ENCODE data around the gene ANXA6.

- TF ChIP-seq GATA3 (IDR thresholded peaks at IDR 0.05; ENCODE audit: low read depth, low read length) (no peak), GATA2 (IDR thresholded peaks at IDR 0.05; ENCODE audit: low read depth, low read length) (no peak)
Measured at GRCh38 chr5:151126199-151126645, 31.4 kb downstream of the ANXA6 start.
